Brain microvascular endothelial cell (primary cell): ENCODE results near the gene ZNF664.

Source experiments
- DNase-seq: peaks from one replicate; pipeline ENCODE4 v3.0.0-alpha.2; 2020
- H3K27ac ChIP-seq: fragments of 250-450 bp; sonication (Bioruptor Pico); 2 replicates; pipeline ENCODE4 v1.5.1; 2020; ENCODE audit warnings: mild to moderate bottlenecking, moderate library complexity
- H3K27me3 ChIP-seq: fragments of 250-450 bp; sonication (Bioruptor Pico); replicated peaks from 2 replicates; pipeline ENCODE4 v1.5.1; 2020; ENCODE audit warnings: mild to moderate bottlenecking
- H3K36me3 ChIP-seq: fragments of 250-450 bp; sonication (Bioruptor Pico); replicated peaks from 2 replicates; pipeline ENCODE4 v1.5.1; 2020; ENCODE audit warnings: mild to moderate bottlenecking
- H3K4me3 ChIP-seq: 2 replicates; pipeline ENCODE4 v1.5.1; 2011; ENCODE audit warnings: low read depth, mild to moderate bottlenecking, control low read depth, low read length, moderate library complexity
- in situ Hi-C: cut with HindIII; loops from 2 replicates; pipeline ENCODE4 v1.10.0; 2017; ENCODE audit warnings: low sequenced_read_pairs, low pct_ligation_motif_present
- TF ChIP-seq, protein P1 (sequence below): IDR thresholded peaks from 2 replicates; pipeline ENCODE4 v1.5.1; 2011; ENCODE audit warnings: low read depth, mild to moderate bottlenecking, moderate library complexity, low read length, control low read depth, inconsistent platforms; ENCODE audit errors: missing control alignments

ZNF664 gene

DNA sequence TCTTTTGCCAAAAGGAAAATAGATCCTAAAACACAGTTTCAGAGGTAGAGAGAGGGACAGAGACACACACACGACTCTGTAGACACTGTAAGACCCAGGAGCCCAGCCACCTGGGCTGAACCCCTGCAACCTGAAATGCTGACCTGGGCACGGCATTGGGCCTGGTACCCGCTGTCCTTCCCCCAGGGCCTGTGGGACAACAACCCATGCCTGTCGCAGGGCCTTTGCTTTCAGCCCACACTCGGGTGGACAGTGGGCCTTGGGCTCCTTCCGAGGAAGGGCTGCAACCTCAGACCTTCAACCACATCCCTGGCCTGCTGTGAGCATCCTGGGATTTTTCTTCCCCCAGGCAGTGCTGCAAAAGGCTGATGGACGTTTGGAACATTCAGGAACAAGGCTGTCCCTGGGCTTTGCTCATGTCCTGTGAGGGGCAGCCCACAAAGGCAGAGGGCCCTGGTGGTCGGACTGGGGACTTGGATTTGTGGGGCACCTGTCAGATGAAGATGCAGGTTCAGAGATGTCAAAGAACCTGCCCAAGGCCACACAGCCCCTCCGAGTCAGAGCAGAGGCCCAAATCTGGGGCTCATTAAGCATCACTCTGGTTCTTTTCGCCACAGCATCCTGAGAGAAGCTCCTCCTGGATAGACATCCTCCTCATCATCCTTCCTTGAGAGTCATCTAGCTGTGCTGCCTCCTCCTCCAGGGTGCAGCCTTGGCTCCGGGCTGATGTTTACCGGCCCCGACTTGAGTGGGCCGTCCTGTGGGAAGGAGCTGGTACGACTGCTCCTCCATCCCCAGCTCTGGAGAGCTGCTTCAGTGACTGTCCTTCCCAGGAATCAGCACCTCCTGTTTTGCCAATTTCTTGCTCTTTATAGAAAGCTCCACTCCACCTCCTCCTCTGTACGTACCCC lies 33.0 kb upstream of the ZNF664 start:
- Histone ChIP-seq H3K36me3 (peaks cover 7% of the 10 kb centered on the region), H3K27me3 (no peaks in the 10 kb centered on the region), H3K27ac (no peak overlapping the region), H3K4me3 (no peak overlapping the region)
- in situ Hi-C loops, result no loop called here
- TF ChIP-seq, protein P1, sequence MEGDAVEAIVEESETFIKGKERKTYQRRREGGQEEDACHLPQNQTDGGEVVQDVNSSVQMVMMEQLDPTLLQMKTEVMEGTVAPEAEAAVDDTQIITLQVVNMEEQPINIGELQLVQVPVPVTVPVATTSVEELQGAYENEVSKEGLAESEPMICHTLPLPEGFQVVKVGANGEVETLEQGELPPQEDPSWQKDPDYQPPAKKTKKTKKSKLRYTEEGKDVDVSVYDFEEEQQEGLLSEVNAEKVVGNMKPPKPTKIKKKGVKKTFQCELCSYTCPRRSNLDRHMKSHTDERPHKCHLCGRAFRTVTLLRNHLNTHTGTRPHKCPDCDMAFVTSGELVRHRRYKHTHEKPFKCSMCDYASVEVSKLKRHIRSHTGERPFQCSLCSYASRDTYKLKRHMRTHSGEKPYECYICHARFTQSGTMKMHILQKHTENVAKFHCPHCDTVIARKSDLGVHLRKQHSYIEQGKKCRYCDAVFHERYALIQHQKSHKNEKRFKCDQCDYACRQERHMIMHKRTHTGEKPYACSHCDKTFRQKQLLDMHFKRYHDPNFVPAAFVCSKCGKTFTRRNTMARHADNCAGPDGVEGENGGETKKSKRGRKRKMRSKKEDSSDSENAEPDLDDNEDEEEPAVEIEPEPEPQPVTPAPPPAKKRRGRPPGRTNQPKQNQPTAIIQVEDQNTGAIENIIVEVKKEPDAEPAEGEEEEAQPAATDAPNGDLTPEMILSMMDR, result no peak
- DNase-seq, result no peak

DNA sequence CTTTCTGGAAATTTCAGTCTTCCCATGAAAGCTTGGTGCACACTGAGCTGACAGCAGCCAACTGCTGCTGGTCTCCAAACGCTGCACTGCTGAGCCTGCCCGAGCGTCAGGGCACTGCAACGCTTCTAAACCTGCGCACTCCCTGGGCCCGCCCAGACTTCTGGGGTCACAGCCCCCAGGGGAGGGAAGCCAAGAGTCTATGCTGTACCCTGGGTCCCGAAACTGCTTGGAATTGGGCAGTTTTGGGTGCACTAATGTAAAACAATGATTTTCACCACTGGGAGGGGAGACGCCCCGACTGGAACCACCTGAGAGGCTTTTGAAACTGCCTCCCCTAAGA lies 32.4 kb upstream of the ZNF664 start:
- H3K4me3 ChIP-seq, result no peak overlapping the region
- DNase-seq, result no peak
- TF ChIP-seq, protein P1, result no peak
- no peaks in the 10 kb centered on the region for H3K27me3 ChIP-seq
- no peak overlapping the region for H3K27ac ChIP-seq
- in situ Hi-C loops, result no loop called here
- H3K36me3 ChIP-seq, result peaks cover 7% of the 10 kb centered on the region

DNA sequence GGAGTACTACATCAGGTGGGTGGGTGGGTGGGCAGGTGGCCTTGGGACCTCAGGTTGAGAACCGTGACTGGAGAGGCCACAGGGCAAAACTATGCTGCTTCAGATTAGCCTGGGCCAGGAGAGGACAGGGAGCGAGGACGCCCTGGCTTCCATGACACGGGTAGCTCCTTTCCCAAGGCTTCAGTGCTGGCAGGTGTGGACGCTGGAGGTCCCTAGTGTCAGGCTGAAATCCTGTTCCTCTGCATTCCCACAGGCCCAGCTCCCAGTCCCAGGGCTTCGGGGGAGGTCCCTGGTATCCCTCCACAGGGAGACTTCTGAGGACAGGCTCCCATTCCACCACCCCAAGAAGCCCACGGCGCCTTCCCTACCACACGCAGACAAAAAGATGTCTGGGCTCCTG lies 32.0 kb upstream of the ZNF664 start:
- no peak for DNase-seq
- in situ Hi-C loops, result no loop called here
- TF ChIP-seq, protein P1, result no peak
- H3K36me3 ChIP-seq, result peaks cover 7% of the 10 kb centered on the region
- H3K4me3 ChIP-seq, result no peak overlapping the region
- H3K27ac ChIP-seq, result no peak overlapping the region
- H3K27me3 ChIP-seq, result no peaks in the 10 kb centered on the region

DNA sequence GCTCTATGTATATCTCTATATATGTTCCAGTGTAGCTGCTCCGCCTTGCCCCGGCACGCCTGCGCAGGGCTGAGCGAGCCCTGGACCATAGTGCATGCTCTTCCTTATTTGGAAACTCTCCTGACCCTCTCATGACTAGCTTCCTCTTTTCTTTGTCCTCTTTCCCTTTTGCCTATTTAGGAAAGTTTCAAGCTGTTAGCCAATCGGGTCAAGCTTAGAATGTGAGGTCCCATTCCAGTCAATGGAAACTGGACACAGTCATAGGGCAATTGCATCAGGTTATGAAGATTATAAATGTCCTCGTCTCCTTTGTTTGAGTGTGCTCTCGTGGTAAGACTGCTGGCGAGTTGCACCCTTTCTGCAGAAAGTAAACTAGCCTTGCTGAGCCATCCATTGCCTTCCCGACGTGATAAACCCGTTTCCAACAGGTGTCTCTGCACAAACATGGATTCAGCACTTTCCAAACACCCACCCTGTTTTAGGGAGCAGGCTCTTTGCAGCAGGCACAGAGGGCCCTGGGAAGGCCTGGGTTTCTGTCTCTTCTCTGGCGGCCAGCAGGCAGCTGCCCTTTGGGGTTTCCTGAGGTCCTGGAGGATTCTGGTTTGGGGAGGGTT lies 31.3 kb upstream of the ZNF664 start:
- TF ChIP-seq, protein P1, result no peak
- in situ Hi-C loops, result no loop called here
- peaks cover 7% of the 10 kb centered on the region for H3K36me3 ChIP-seq
- no peak for DNase-seq
- peak overlapping the region; percentile 64 for H3K27ac ChIP-seq
- no peak overlapping the region for H3K4me3 ChIP-seq
- no peaks in the 10 kb centered on the region for H3K27me3 ChIP-seq

DNA sequence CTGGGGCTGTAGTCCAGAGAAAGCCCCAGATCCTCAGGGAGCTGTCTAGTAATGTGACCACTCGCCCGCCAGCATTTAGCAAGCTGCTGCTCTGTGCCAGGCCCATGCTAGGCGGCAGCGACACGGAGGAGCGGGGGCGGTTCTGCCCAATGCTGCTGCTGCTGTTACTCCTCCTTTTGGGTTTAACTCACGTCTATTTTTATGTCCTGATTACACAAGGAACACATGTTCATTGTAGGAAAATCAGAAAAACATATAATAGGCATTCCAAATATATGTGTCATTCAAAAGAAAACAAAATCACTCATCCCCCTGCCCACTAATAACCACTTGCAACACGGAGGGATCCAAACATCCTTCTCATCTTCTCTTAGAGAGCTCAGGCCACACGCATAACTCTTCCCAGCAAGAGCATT lies 30.8 kb upstream of the ZNF664 start:
- Histone ChIP-seq H3K36me3 (peaks cover 7% of the 10 kb centered on the region), H3K27ac (peak overlapping the region; percentile 85), H3K27me3 (no peaks in the 10 kb centered on the region), H3K4me3 (no peak overlapping the region)
- DNase-seq, result peak; percentile 83
- TF ChIP-seq, protein P1, result no peak
- in situ Hi-C loops, result no loop called here
